RPMI8226 (cell line): Measurements from ENCODE around the gene DEAF1.
"Not testable (repeated sequence)": the region's sequence is repeated elsewhere in the genome, so short reads cannot be mapped to it uniquely, and the experiment has no call there.

Source experiments
- DNase-seq: peaks from one replicate; pipeline ENCODE4 v3.0.0-alpha.2; 2015

DEAF1 gene

DNA sequence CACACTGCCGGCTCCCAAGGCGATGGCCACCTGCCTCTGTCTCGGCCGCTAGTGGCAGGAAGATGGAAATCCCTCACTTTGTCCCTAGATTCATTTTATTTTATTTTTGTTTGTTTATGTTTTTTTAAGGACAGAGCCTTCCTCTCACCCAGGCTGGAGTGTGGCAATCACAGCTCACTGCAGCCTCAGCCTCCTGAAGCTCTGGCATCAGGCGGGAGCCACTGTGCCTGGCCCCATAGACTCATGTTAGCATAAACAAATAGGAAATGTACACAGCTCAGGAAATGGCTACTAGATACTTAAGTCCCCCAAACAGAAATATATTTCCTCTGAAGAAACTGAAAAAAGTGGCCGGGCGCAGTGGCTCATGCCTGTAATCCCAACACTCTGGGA is 4.1 kb upstream of the DEAF1 start:
- DNase-seq = no peak

DNA sequence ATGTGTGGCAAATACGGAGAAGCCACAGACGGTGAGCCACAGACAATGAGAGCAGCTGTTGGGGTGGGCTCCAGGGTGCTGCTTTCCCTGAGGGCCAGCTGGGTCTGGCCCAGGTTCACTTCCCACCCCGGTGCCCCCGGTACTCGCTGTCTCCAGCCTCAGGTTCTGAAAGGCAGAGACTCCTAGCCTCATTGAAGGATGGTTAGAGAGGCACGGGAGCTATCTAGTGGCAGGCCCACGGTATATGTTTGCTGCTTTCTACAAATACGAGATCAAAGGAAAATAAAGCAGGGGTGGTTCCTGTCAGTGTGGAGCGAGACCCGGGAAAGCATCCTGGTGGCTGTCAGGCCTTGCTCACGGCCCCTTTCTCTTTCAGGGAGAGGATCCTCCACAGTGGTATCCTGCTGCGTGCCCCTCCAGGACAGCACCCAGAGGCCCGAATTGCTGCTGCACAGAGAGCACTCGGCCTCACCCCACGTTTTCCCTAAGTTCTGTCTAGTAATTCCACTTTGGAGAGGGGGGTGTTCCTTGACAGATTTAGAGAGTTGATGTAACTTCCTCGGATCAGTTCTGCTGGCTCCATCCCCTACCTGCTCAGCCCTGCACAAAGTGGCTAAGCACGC is 3.6 kb upstream of the DEAF1 start:
- DNase-seq = no peak

DNA sequence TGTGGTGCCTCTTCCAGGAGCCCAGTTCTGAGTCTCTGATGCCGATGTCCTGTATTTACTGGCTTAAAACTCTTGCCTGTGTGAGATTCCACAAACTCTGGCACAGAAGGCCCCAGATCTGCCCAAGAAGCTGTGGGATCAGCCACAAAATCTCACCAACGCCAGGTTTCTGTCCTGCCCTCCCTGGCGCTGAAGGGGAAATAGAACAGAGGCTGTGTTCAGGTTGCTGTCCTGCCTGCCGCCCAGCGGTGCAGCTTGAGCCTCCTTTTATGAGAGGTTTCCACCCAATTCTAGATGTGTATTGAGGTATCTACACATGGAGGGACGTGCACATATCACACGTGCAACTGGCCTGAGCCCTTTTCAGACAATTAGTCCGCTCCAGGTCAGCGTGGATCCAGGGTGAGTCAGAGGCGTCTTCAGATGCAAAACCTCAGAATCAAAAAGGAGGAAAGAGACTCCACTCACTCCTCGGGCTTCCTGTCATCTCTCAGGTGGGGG is 2.8 kb upstream of the DEAF1 start:
- DNase-seq = no peak

DNA sequence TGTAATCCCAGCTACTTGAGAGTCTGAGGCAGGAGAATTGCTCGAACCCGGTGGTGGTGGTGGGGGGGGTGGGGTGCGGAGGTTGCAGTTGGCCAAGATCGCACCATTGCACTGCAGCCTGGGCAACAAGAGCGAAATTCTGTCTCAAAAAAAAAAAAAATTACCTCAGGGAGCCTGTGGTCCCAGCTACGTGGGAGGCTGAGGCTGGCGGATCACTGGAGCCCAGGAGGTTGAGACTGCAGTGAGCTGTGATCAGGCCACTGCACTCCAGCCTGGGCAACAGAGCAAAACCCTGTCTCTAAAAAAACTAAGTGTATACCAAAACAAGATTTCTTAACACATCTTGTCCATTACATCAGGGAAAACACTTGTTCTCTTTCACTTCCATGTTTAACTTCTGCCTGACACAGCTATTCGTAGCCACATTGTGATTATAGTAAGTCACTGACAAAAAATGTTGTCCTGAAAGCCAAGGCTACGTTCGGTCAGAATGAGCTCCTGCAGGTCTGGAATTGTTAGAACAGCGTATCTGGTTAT is 2.0 kb upstream of the DEAF1 start:
- DNase-seq = no peak

DNA sequence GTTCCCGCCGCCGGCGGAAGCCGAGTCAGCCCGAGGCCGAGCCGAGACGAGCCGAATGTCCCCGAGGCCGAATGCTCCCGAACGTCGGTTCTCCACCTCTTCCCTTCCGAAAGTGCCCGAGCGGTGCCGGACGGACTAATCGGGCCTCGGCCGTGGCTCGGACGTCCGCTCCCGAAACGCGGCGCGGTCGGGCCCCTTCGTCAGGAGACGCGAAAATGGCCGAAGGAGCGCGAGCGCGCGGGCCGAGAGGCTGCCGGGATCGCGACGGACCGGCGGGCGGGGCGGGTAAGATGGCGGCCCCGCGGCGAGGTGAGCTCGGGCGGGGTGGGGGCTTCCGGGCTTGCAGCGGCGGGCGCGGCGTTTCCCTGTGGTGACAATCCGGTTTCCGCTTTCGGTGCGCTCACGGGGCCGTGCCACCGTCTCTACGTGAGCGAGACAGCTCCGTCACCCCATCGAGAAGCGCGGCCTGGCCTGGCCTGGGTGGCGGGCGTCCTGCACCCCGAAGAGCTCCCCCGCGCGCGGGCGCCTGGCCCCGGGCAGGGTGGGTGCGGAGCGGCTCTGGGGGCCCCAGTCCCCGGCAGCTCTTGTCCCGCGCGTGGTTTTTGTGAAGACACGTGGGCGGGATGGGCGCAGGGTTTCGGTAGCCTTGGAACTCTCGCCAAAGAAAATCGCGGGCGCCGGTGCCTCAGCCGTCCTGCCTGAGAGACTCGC is 671 bp upstream of the DEAF1 start, which contains the start of gene TMEM80:
Gene TMEM80 (plus strand): TSS at position 279 of the 711 bp plus-strand sequence. CDS start 12 bp downstream, at position 291.
- DNase-seq = peak; percentile 96

DNA sequence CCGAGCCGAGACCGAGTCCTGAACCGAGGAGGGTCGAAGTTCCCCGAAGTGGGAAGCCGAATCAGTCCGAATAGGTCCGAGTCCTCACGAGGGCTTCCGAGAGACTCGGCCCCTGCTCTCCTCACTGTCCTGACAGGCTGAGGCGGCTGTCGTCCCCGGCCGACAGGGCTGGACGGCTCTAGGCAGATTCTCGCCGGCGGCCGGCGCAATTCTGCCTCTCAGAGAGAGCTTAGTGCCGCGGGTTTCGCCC is 191 bp upstream of the DEAF1 start:
- DNase-seq = no peak

DNA sequence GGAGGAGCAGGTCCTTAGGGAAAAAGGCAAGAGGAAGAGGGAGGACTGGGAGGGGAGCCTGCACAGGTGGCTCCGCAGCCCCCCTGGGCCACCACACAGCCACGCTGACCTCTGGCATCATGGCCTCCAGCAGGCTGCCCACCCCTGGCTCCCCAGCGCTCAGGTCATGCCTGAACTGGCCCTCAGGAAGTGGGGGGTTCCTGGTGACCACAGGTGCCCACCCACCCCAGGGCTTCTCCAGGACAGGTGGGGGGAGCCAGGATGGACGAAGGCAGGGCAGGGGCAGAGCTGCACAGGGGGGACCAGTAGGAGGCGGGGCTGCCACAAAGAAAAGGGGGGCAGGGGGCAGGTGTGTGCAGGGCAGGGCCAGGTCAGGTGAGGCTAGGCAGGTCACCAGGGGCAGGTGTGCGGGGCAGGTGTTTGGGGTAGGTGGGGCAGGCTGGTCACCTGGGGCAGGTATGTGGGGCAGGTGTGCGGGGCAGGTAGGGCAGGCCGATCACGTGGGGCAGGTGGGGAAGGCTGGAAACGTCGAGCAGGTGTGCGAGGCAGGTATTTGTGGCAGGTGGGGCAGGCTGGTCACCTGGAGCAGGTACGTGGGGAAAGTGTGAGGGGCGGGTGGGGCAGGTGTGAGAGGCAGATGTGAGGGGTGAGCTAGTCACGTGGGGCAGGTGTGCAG is 997 bp downstream of the DEAF1 start:
- DNase-seq = no peak

DNA sequence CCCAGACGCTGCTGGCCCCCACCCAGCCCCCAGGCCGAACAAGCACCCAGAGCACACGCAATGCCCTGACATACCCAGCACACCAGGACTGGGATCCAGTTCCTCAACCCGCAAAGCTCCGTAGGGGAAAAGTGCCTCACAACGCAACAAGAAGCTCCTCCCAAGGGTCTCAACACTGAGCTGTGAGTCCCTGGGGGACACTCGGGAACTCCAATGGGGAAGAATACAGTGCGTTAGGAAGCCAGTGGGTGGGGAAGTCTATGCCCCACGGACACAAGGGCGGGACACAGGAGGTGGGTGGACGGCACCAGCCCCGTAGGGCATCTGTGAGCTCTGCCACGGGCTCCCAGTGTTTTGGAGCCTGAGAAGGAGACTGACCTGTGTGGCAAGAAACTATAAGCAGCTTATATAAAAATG is 1.6 kb downstream of the DEAF1 start:
- no peak for DNase-seq

DNA sequence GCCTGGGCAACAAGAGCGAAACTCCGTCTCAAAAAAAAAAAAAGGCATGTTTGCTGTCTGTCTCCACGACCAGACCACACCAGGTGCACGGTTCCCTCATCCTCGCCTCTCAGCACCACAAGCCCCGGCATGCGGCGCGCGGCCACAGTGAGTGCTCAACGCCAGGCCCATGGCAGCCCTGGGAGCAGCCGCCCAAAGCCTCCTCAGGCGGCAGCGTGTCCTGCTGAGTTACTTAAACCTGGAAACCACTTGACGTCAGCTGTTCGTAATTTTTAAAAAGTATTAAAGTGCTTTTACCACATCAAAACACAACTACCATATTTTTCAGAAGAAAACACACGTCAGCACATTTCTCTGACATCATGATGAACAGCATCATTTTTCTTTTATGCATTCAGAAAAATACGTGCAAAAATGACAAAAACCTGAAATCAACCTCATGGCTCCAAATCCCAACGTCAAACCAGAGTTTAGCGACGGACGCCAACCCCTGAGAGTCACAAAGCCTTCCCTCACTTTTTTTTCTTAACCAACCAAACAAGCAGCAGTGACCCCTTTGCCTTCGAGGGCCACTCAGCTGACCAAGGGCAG is 2.1 kb downstream of the DEAF1 start:
- no peak for DNase-seq

DNA sequence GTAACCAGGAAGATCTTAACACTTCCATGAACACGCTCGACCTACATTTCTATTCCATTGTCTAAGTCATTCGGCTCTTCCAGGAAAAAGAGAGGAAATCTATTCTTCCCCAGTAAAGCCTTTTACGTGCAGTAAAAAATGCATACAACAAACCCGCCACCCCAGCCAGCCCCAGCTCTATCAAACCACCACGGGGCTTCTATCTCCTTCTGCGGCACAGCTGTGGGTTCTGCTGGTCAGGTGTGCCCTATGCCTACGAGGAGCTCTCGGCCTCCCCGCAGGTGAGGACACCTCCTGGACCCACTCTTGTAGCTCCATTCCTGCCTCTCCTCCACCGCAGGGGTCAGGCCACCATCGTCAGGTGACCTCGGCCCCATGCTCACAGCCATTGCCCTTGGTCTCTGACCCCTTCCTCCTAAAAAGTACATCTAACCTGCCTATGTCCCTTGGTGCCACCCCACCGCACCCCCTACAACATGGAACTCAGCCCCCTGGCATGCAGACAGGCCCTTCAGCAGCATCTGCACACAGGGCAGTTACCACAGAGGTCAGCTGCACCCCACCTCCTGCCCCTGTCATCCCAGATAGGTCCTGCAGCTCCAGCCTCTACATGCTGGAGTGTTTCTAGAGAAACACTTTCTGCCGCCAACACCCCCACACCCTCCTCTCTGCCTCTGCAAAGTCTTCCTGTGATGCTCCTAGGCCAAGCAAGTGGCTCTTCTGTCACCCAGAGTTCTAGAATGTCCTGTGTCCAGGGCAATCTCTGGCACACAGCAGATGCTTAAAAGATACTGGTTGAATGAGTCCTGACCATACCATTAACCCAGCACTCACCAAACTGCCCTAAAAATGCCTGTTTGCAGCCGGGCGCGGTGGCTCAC is 3.1 kb downstream of the DEAF1 start:
- DNase-seq = no peak

DNA sequence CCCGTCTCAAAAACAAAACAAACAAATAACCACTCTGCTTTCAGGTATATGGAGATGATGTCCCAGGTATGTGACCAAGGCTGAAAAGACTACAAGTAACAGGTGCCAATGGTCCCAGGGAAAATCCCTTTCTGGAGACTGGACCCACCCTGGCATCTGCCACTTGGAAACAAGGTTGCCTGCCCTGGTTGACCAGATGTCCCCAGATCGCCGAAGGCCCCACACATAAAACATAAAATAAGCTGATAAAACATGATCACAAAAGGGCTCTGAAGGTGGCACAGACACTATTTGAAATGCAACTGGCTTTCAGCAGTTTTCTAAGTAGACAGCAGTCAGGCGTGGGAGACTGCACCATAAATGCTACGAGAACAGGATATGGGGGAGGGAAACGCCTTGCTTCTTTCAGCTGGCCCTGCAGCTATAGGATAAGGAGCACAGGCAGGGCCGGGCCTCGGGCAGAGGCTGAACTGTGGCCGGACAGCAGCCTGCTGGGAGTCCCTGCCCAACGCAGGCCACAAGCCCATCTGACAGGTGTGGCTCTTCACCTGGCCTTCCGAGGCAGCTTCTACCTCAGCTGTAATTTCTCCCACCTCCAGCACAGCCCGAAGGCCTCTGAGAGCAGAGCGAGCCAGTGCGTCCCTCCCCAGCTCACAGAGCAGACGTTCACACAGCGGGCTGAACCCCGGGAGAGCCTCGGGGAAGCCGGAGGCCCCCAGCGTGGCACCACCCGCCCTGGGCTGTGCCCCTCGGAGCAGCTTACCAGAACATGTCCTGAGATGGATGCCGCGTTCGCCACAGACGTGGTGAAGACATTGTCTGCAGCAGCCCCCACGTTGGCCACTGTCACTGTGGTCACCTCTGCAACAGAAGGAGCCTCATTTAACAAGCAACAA is 4.0 kb downstream of the DEAF1 start:
- DNase-seq = no peak

DNA sequence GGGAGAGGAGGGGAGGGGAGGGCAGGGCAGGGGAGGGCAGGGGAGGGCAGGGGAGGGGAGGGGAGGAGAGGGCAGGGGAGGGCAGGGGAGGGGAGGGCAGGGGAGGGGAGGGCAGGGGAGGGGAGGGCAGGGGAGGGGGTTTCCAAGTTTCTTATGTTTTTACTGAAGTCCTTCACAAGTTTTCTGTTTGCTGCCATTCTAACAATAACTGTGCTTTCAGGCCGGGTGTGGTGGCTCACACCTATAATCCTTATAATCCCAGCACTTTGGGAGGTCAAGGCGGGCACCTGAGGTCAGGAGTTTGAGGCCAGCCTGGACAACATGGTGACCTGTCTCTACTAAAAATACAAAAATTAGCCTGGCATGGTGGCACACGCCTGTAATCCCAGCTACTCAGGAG is 4.8 kb downstream of the DEAF1 start:
- DNase-seq = not testable (repeated sequence)

DNA sequence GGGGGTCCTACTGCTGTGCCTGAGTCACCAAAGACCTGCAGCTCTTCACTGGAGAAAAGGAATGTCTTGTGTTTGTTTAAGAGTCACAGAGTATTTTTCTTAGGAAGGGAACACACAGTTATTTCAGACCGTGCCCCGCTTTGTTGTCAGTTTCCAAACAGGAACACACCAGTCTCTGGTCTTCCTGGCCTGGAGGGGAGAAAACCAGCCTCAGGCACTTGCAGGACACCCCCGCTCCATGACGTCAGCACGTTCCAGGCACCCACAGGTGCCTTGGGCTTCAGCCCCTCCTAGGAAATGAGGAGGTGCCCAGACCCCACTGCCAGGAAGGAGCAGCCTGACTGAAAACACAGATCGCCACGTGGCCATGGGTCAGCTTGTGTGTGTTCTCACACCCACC is 5.4 kb downstream of the DEAF1 start:
- no peak for DNase-seq

DNA sequence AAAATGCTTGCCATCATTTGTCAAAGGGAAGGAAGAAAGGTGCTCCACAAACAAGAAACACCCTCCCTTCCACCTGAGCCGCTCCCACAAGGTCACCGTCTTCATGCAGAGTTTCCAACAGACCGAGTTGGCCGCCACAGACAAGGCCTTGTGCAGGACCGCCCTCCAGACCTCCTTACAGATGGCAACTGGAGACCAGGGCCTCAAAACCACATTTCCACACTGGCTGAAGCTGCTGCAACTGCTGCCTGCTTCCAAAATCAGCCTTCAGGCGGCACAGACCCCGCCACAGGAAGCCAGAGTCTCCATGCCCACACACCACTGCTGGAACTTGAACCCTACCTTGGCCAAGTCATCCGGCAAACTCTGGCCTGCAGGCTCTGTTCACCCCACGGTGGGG is 6.3 kb downstream of the DEAF1 start:
- DNase-seq = no peak

DNA sequence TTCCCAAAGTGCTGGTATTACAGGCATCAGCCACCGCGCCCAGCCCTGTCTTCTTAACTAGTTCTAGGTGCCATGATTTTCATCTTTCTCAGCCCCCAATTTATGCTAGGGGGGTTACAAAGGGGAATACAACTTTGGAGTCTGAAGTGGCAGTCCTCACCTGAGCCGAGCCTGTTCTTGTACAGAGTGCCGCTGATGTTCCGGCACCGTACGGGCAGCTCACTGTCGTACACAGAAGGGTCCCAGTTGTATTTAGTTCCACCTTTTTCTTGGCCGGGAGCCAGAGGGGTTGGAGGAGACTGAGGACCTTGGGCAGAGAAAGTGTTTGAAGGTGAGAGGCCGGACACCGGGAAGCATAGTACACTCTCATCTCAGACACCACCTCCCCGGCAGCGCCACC is 7.3 kb downstream of the DEAF1 start:
- no peak for DNase-seq

DNA sequence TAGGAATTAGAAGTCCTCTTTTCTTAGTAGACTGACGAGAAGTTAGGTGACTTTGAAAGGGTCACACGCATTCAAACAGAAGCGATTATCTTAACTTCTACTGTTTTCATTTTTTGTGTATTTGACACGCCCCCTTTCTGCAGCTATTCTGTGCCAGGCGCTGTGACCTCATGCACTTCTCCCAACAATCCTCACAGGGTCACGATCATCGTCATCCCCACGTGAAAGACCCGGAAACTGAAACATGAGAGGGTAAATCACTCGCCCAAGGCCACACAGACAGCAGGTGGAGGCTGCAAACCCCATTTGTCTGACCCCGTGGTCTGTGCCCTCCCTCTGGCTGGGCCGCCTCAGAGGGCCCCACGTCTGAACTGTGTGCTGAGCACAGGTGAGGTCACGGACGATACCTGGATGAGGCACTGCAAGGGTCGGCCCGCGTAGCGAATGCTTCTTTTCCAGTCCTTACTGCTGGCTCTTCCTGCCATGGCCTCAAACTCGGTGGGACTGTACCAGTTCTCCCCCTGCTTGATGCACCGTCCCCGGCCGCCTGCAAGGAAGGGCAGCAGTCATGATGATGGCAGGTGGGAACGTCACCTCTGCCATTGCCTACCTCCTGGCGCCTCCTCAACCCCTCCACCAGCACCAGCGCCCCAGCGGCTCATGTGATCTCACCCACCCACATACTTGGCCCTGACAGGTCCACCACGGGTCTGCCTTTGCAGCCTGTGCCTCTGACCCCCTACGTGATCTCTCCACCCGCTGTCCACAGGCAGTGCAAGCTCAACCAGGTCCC is 8.4 kb downstream of the DEAF1 start:
- no peak for DNase-seq

DNA sequence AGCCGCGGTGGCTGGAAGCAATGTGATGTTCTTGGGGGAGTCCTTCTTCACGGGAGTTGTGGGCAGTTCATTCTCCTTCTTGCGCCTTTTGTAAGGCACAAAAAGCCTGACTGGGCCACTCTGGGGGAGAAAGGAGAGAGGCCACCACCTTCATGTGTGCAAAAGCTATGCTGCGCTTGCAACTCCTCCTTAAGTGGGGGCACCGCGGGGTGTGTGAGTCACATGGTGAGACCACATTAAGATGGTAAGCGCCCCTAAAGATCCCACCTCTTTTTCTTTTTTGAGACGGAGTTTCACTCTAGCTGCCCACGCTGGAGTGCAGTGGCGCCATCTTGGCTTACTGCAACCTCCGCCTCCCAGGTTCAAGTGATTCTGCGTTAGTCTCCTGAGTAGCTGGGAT is 14.1 kb downstream of the DEAF1 start:
- no peak for DNase-seq

DNA sequence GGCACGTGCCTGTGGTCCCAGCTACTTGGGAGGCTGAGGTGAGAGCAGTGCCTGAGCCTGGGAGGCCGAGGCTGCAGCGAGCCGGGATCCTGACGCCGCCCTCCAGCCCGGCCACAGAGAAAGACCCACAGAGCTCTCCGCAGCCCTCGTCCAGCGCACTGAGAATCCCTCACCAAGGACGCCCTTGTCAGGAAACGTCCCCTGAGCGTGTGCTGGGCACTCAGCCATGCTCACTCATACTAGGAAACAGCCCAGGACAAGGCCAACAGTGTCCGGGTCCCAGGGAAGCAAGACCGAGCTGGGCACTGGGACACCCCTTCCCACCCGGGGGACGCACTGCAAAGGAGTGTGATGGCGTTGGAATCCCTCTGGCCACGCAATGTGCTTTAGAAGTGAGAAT is 14.5 kb downstream of the DEAF1 start:
- DNase-seq = no peak

DNA sequence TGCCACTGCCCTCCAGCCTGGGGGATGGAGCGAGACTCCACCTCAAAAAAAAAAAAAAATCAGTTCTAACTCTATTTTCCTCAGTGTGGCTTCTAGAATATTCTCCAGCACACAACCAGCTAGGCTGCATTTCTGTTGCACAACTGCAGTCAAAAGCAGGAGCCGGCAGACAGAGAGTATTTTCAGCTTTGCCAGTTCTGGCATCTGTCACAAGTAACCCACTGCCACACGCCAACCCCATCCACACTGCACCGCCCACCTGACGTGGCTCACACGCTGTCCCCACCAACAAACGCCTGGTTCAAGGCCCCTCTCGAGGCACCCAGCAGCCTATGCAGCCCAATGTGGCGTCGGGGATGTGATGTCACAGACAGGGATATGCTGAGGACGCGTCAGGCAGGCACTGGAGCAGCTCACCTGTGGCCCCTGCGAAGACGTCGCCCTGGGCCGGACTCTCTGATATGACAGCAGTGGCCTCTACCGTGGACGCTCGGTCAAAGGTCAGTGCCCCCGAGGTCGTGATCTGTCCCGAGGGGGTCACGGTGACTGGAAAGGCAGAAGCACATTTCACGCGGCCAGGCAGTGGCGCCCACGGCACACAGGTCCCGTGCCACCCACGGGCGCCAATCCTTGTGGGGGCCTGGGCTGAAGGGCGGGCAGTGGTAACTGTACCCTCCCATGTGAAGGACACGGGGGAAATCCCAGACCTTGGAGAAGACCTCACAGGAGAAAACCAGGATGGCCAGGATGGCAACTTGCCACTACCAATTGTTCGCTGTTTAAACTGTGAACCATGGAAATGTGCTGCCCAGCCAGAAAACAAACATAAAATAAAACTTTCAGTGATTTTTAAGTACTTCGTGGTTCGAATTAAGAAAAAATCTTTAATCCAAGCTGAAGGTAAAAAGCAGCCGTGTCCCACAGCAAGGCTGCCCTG is 15.5 kb downstream of the DEAF1 start:
- no peak for DNase-seq

DNA sequence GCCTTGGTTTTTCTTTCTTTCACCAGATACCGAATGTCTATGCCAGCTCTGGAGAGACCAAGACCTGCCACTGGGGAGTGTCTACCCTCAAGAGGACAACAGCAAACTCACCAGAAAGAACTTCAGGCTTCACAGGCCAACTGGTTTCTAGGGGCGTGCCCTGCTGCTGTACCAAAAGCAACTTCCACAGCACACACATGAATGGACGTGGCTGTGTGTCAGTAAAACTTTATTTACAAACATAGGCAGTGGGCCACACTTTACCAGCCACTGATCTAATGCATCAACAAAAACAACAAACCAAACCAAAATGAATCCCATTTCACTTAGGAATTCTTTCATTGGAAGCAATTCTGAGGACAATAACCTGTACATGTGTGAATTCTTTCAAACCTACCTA is 16.7 kb downstream of the DEAF1 start:
- no peak for DNase-seq
